Panc1 (cell line): Measurements from ENCODE around the gene ZNG1A.

Experiments used
- CTCF ChIP-seq: fragments of 450-650 bp; IDR thresholded peaks from 2 replicates; pipeline ENCODE4 v1.5.1; 2017; ENCODE audit warnings: mild to moderate bottlenecking
- POLR2AphosphoS5 ChIP-seq: IDR thresholded peaks from 2 replicates; pipeline ENCODE4 v1.6.1; 2012; ENCODE audit warnings: mild to moderate bottlenecking, low read depth, low read length, moderate library complexity
- SIN3A ChIP-seq: IDR thresholded peaks from 2 replicates; pipeline ENCODE4 v1.6.1; 2012; ENCODE audit warnings: low read depth, mild to moderate bottlenecking, low read length, moderate library complexity, borderline replicate concordance; ENCODE audit not compliant: insufficient read depth
- TCF7L2 ChIP-seq: IDR thresholded peaks from 2 replicates; pipeline ENCODE4 v1.6.1; 2011; ENCODE audit warnings: mild to moderate bottlenecking, low read depth, low read length, inconsistent platforms
- TF ChIP-seq, protein P1 (sequence below), 2 experiments: IDR thresholded peaks; 2 replicates each; pipeline ENCODE4 v1.6.1; 2011 to 2012; ENCODE audit warnings: low read depth in 2 of 2, control low read depth in 1 of 2, low read length in 1 of 2, mild to moderate bottlenecking in 1 of 2, moderate library complexity in 1 of 2; ENCODE audit not compliant: insufficient read depth in 1 of 2

DNA sequence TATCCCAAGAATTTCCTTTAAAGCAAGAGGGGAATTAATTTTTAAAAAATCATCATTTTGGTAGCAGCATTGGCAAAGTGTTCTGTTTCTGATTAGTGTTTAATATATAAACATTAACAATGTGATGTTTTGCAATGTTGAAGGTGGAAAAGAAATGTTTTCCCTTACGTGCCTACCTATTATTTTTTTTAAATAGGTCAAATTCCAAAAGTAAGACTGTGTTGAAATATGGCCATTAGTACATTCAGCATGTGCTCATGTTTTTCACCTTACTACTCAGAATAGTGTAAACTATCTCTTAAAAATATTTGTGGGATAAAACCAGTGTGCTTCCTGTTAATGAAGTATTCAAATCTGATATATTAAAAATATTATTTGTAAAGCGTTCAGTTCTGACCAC, 39.1 kb upstream of the ZNG1A start:
- no peak for TF ChIP-seq CTCF
- no peak for TF ChIP-seq POLR2AphosphoS5
- TF ChIP-seq SIN3A, result no peak
- TF ChIP-seq TCF7L2, result no peak
- TF ChIP-seq, protein P1, sequence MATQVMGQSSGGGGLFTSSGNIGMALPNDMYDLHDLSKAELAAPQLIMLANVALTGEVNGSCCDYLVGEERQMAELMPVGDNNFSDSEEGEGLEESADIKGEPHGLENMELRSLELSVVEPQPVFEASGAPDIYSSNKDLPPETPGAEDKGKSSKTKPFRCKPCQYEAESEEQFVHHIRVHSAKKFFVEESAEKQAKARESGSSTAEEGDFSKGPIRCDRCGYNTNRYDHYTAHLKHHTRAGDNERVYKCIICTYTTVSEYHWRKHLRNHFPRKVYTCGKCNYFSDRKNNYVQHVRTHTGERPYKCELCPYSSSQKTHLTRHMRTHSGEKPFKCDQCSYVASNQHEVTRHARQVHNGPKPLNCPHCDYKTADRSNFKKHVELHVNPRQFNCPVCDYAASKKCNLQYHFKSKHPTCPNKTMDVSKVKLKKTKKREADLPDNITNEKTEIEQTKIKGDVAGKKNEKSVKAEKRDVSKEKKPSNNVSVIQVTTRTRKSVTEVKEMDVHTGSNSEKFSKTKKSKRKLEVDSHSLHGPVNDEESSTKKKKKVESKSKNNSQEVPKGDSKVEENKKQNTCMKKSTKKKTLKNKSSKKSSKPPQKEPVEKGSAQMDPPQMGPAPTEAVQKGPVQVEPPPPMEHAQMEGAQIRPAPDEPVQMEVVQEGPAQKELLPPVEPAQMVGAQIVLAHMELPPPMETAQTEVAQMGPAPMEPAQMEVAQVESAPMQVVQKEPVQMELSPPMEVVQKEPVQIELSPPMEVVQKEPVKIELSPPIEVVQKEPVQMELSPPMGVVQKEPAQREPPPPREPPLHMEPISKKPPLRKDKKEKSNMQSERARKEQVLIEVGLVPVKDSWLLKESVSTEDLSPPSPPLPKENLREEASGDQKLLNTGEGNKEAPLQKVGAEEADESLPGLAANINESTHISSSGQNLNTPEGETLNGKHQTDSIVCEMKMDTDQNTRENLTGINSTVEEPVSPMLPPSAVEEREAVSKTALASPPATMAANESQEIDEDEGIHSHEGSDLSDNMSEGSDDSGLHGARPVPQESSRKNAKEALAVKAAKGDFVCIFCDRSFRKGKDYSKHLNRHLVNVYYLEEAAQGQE (IDR thresholded peaks at IDR 0.05; ENCODE audit: insufficient read depth in 1 of 2, low read depth in 2 of 2, low read length in 1 of 2), result no peak
